Loucy (cell line): ENCODE measurements around the gene SOD1.

Experiments used
- H2AFZ ChIP-seq: fragments of 200-600 bp; sonication (generic); 2 replicates; pipeline ENCODE4 v1.6.0; 2016; ENCODE audit warnings: antibody characterized with exemption, mild to moderate bottlenecking, low read length, moderate library complexity
- H3F3A ChIP-seq: fragments of 200-600 bp; 2 replicates; pipeline ENCODE4 v1.6.0; 2016; ENCODE audit warnings: antibody characterized with exemption, low read depth, mild to moderate bottlenecking
- H3K27me3 ChIP-seq: fragments of 200-600 bp; sonication (generic); 2 replicates; pipeline ENCODE4 v1.6.1; 2014; ENCODE audit warnings: low read length, mild to moderate bottlenecking; ENCODE audit not compliant: insufficient read depth, poor library complexity, severe bottlenecking
- H3K36me3 ChIP-seq: fragments of 200-600 bp; sonication (generic); 2 replicates; pipeline ENCODE4 v1.6.1; 2016; ENCODE audit warnings: low read length; ENCODE audit not compliant: insufficient read depth
- H3K4me1 ChIP-seq: fragments of 200-600 bp; sonication (generic); 2 replicates; pipeline ENCODE4 v1.5.1; 2014; ENCODE audit warnings: low read length, mild to moderate bottlenecking; ENCODE audit not compliant: insufficient read depth, poor library complexity, severe bottlenecking
- H3K4me2 ChIP-seq: fragments of 200-600 bp; sonication (generic); 2 replicates; pipeline ENCODE4 v1.6.0; 2014; ENCODE audit warnings: antibody characterized with exemption, low read length, low read depth, mild to moderate bottlenecking; ENCODE audit not compliant: poor library complexity, severe bottlenecking
- H3K4me3 ChIP-seq: fragments of 200-600 bp; sonication (generic); 2 replicates; pipeline ENCODE4 v1.5.1; 2014; ENCODE audit warnings: low read length, mild to moderate bottlenecking, mixed read lengths; ENCODE audit not compliant: poor library complexity, severe bottlenecking
- H3K79me2 ChIP-seq: fragments of 200-600 bp; sonication (generic); 2 replicates; pipeline ENCODE4 v1.6.1; 2014; ENCODE audit warnings: low read length; ENCODE audit not compliant: insufficient read depth
- H3K9ac ChIP-seq: fragments of 200-600 bp; sonication (generic); 2 replicates; pipeline ENCODE4 v1.6.0; 2014; ENCODE audit warnings: mild to moderate bottlenecking, low read depth, low read length, moderate library complexity; ENCODE audit not compliant: poor library complexity, severe bottlenecking
- H3K9me2 ChIP-seq: fragments of 200-600 bp; sonication (generic); replicated peaks from 2 replicates; pipeline ENCODE4 v1.6.1; 2016; ENCODE audit warnings: low read depth, low read length, mixed read lengths
- H3K9me3 ChIP-seq: fragments of 200-600 bp; sonication (generic); 2 replicates; pipeline ENCODE4 v1.6.1; 2014; ENCODE audit warnings: mild to moderate bottlenecking, antibody characterized with exemption, low read length, low read depth; ENCODE audit not compliant: insufficient read depth
- H4K20me1 ChIP-seq: fragments of 200-600 bp; sonication (generic); 2 replicates; pipeline ENCODE4 v1.6.0; 2014; ENCODE audit warnings: antibody characterized with exemption, low read length, mild to moderate bottlenecking; ENCODE audit not compliant: insufficient read depth, poor library complexity, severe bottlenecking
- CTCF ChIP-seq: fragments of 200-600 bp; sonication (generic); conservative IDR thresholded peaks from 2 replicates; pipeline ENCODE4 v1.5.1; 2014; ENCODE audit warnings: mild to moderate bottlenecking, antibody characterized with exemption, low read length
- EZH2phosphoT487 ChIP-seq: fragments of 200-600 bp; IDR thresholded peaks from 2 replicates; pipeline ENCODE4 v1.6.1; 2018; ENCODE audit warnings: antibody characterized with exemption, mild to moderate bottlenecking, moderate library complexity, borderline replicate concordance

The SOD1 gene

GRCh38 chr21:31636874-31637273 is 22.6 kb upstream of the SOD1 start:
- Histone ChIP-seq H2AFZ (no peak overlapping the region), H3K9ac (no peak overlapping the region), H3K9me3 (0 out of 2 replicates have a peak, but pooled peaks cover 7% of the 10 kb centered on the region), H3K4me1 (no peaks in the 10 kb centered on the region), H3K4me3 (no peak overlapping the region), H3K9me2 (no peaks in the 10 kb centered on the region), H3K4me2 (no peak overlapping the region), H3K79me2 (no peaks in the 10 kb centered on the region), H3K27me3 (no peaks in the 10 kb centered on the region), H3F3A (no peaks in the 10 kb centered on the region), H3K36me3 (no peaks in the 10 kb centered on the region), H4K20me1 (no peaks in the 10 kb centered on the region)
- no peak for TF ChIP-seq CTCF
- TF ChIP-seq EZH2phosphoT487: no peak

GRCh38 chr21:31641416-31641922 is 18.0 kb upstream of the SOD1 start:
- Histone ChIP-seq H3K27me3 (no peaks in the 10 kb centered on the region), H3K4me1 (no peaks in the 10 kb centered on the region), H3K79me2 (no peaks in the 10 kb centered on the region), H3F3A (no peaks in the 10 kb centered on the region), H3K36me3 (no peaks in the 10 kb centered on the region), H4K20me1 (no peaks in the 10 kb centered on the region), H2AFZ (no peak overlapping the region), H3K9ac (no peak overlapping the region), H3K4me2 (no peak overlapping the region), H3K9me3 (0 out of 2 replicates have a peak, but pooled peaks cover 7% of the 10 kb centered on the region), H3K9me2 (no peaks in the 10 kb centered on the region), H3K4me3 (no peak overlapping the region)
- TF ChIP-seq CTCF: no peak
- no peak for TF ChIP-seq EZH2phosphoT487

- TF ChIP-seq CTCF (no peak), EZH2phosphoT487 (no peak)
- no peaks in the 10 kb centered on the region for H3K36me3 ChIP-seq
- no peaks in the 10 kb centered on the region for H4K20me1 ChIP-seq
- H3K4me3 ChIP-seq: no peak overlapping the region
- H3K4me1 ChIP-seq: no peaks in the 10 kb centered on the region
- H3F3A ChIP-seq: no peaks in the 10 kb centered on the region
- H2AFZ ChIP-seq: no peak overlapping the region
- H3K27me3 ChIP-seq: no peaks in the 10 kb centered on the region
- H3K4me2 ChIP-seq: no peak overlapping the region
- H3K79me2 ChIP-seq: no peaks in the 10 kb centered on the region
- H3K9ac ChIP-seq: no peak overlapping the region
- H3K9me3 ChIP-seq: no peaks in the 10 kb centered on the region
- no peaks in the 10 kb centered on the region for H3K9me2 ChIP-seq
Measured at GRCh38 chr21:31644643-31645042, 14.8 kb upstream of the SOD1 start.
